ENCODE data around the gene FAM118B.

Gene FAM118B

DNA sequence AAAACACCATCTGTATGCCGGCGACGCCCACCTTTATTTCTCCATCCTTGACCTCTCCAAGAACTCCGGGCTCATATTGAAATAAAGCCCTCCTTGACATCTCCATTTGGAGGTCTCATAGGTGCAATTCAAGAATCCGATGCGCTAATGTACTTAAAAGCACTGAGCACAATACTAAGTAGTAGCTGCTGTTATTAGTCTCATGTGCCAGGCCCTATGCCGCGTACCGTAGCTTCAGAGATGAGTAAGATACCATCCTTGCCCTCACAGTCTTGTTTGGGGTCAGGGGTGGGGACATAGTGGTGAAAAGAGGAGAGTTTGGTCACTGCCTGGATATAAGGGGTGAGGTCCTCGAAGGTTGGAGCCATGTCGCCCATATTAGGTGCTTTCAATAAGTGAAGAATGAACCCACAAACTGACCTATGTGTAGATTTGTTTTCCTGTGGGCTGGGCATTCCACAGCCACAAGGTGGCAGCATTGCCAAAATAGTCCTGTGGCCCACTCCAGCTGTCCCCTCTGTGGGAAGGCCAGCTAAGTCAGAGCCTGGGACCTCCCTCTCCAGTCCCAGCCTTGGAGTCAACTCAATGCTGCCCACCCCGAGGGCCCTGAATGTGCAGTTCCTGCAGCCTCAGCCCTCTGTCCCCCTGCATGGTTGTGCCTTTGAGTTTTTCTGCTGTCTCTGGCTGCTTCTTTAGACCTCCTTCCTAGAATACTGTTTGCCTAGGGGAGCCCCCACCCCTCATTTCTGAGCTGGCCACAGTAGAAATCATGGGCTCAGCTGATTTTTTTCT lies 98.8 kb downstream of the FAM118B start:
- no peak for DNase-seq (ENCODE audit: low read depth)

DNA sequence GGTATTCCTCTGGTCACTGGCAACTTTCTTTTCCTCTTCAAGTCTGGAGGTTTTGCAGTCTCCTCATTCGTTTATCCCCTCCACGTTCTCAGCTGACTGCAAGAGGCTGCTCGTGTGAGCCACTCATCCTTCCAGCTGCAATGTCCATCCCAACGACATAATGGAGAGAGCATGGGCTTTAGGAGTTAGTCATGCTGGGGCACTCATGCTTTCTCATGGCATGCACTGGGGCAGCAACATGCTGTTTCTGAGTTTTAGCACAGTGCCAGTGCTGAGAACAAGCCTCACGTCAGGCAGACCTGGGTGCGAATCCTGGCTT lies 99.4 kb downstream of the FAM118B start:
- no peak for DNase-seq (ENCODE audit: low read depth)

DNA sequence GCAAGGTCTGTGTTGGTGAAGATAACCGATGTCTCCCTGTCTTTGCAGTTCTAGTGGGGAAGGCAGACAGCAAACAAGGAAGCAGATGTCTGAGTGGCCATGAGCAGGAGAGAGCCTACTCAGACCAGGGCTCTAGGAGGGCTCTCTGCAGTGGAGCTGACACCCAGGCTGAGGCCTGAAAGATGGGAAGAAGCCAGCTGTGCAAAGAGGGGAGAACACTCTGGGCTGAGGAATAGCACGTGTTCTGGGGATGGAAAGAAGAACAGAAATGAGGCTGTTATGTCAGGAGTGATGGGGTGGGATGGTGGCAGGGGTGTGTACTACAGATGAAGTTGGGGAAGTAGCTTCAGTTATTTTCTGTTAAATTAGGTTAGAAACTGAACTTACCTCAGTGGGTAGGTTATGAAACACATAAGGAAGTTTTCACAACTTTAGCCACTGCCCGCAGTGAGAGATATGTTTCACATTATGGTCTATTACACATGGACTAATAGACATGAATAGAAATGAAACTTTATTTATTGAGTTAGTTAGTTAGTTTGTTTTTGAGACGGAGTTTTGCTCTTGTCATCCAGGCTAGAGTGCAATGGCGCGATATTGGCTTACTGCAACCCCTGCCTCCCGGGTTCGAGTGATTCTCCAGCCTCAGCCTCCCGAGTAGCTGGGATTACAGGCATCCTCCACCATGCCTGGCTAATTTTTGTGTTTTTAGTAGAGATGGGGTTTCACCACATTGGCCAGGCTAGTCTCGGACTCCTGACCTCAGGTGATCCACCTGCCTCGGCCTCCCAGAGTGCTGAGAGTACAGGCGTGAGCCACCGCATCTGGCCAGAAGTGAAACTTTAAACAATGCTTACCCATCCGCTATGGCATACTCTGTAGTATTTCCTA lies 100.1 kb downstream of the FAM118B start:
- DNase-seq (ENCODE audit: low read depth): no peak

Data from HS-5 (cell line).